HepG2 (cell line): ENCODE measurements around the gene NUP62. TPM values are rescaled to one million over a fixed set of nuclear protein-coding genes. Genes with fewer than 3 reads are reported as not detected.
A peak's percentile ranks its signal among the peaks of the same experiment; 100 is the strongest.

Source experiments
- ATAC-seq: fragments of 200-7000 bp; cut with Tn5 transposase; 3 replicates; pipeline ENCODE4 v1.9.1; 2020; ENCODE audit warnings: mild to moderate bottlenecking, moderate library complexity
- BruUV-seq: library from RNA; stranded (reverse); fragments of 400-500 nt; replicated peaks from 2 replicates; lab custom pipeline; 2021; lab: Mats Ljungman, UMichigan
- CTCF ChIA-PET: fragments of 300-600 bp; formaldehyde crosslinking; extraction: SDS; loops from one replicate; lab custom pipeline; 2021; ENCODE audit warnings: low total read pairs, inconsistent platforms, low intra/inter-chr PET ratio; lab: Yijun Ruan, JAX
- POLR2A ChIA-PET: fragments of 350-600 bp; sonication (Branson Sonifier 250); formaldehyde crosslinking; loops from one replicate; lab custom pipeline; 2020; ENCODE audit warnings: antibody characterized with exemption, inconsistent platforms; lab: Yijun Ruan, JAX
- DNase-seq: peaks from one replicate; pipeline ENCODE4 v3.0.0-alpha.2; 2015; ENCODE audit warnings: low spot score
- FAIRE-seq: peaks from 3 replicates; lab custom pipeline; 2011; peaks lifted over from hg19 to GRCh38; lab: Jason Lieb, UNC
- H2AFZ ChIP-seq: one replicate; pipeline ENCODE4 v1.6.1; 2011; ENCODE audit warnings: low read length, inconsistent platforms
- H3K27ac ChIP-seq: fragments of 300-600 bp; 3 replicates; pipeline ENCODE4 v1.8.0; 2011; ENCODE audit warnings: mixed run types, mild to moderate bottlenecking, mixed read lengths, low read length, inconsistent platforms; ENCODE audit not compliant: insufficient read depth; ENCODE audit errors: extremely low read length
- H3K27me3 ChIP-seq, 2 experiments: fragments of 200-600 bp in 1 of 2; 2 replicates in 1 of 2; 3 replicates in 1 of 2; pipeline versions ENCODE4 v1.6.0 to v1.8.0; 2011; ENCODE audit warnings: low read length in 2 of 2, mild to moderate bottlenecking in 2 of 2, moderate library complexity in 2 of 2, inconsistent platforms in 1 of 2; ENCODE audit not compliant: insufficient read depth in 2 of 2, control insufficient read depth in 1 of 2
- H3K36me3 ChIP-seq, 2 experiments: fragments of 200-600 bp in 1 of 2; replicated peaks in 1 of 2; 2 replicates in 1 of 2; 3 replicates in 1 of 2; pipeline versions ENCODE4 v1.5.1 to v1.8.0; 2011; ENCODE audit warnings: low read length in 2 of 2, inconsistent platforms in 1 of 2; ENCODE audit not compliant: insufficient read depth in 2 of 2, control insufficient read depth in 1 of 2
- H3K4me1 ChIP-seq: 2 replicates; pipeline ENCODE4 v1.5.1; 2012; ENCODE audit warnings: low read length, inconsistent platforms; ENCODE audit not compliant: insufficient read depth
- H3K4me2 ChIP-seq: 2 replicates; pipeline ENCODE4 v1.6.0; 2011; ENCODE audit warnings: low read depth, low read length, inconsistent platforms
- H3K4me3 ChIP-seq, 3 experiments: fragments of 200-600 bp in 1 of 3; sonication (generic), shearing (Covaris generic) in 1 of 3; replicated peaks in 1 of 3; 2 replicates each; pipeline ENCODE4 v1.5.1; 2011 to 2016; ENCODE audit warnings: low read length in 3 of 3, inconsistent platforms in 2 of 3, low read depth in 2 of 3, mild to moderate bottlenecking in 2 of 3, control low read depth in 1 of 3, mixed read lengths in 1 of 3; ENCODE audit not compliant: insufficient read depth in 1 of 3
- H3K79me2 ChIP-seq: one replicate; pipeline ENCODE4 v1.6.1; 2011; ENCODE audit warnings: low read length, inconsistent platforms; ENCODE audit not compliant: insufficient read depth
- H3K9ac ChIP-seq: 2 replicates; pipeline ENCODE4 v1.6.0; 2011; ENCODE audit warnings: mild to moderate bottlenecking, low read depth, low read length, inconsistent platforms; ENCODE audit not compliant: insufficient read depth
- H3K9me3 ChIP-seq: 2 replicates; pipeline ENCODE4 v1.5.1; 2012; ENCODE audit warnings: mild to moderate bottlenecking, low read length
- H4K20me1 ChIP-seq: 2 replicates; pipeline ENCODE4 v1.6.0; 2011; ENCODE audit warnings: inconsistent platforms, mild to moderate bottlenecking, low read length, moderate library complexity; ENCODE audit not compliant: insufficient read depth
- MED1 ChIP-seq: sonication (generic); formaldehyde crosslinking; IDR thresholded peaks from 2 replicates; pipeline ENCODE4 v1.4.0; 2020; ENCODE audit warnings: missing genetic modification reagents
- MIER3 ChIP-seq: IDR thresholded peaks from 2 replicates; pipeline ENCODE4 v1.6.1; 2016; ENCODE audit warnings: missing compliant biosample characterization, borderline replicate concordance
- NR1H2 ChIP-seq: sonication (generic); formaldehyde crosslinking; IDR thresholded peaks from 2 replicates; pipeline ENCODE4 v1.8.1; 2022; ENCODE audit warnings: low read depth, missing genetic modification reagents, borderline replicate concordance
- TEAD3 ChIP-seq: optimal IDR thresholded peaks from 2 replicates; pipeline ENCODE3; 2016; ENCODE audit warnings: borderline replicate concordance
- ZNF629 ChIP-seq: sonication (generic); formaldehyde crosslinking; conservative IDR thresholded peaks from 2 replicates; pipeline ENCODE4 v1.5.0; 2020; ENCODE audit warnings: missing genetic modification reagents
- ZNF768 ChIP-seq: sonication (generic); formaldehyde crosslinking; IDR thresholded peaks from 2 replicates; pipeline ENCODE4 v1.4.0; 2020; ENCODE audit warnings: missing genetic modification reagents
- WGBS: methylation state at CpG from one replicate; pipeline ENCODE4 v1.1.6; 2017; ENCODE audit warnings: low lambda C conversion rate; 5-methylcytosine and 5-hydroxymethylcytosine counted together
- in situ Hi-C: cut with HindIII; loops from 2 replicates; pipeline ENCODE4 v1.10.0; 2017; ENCODE audit warnings: low pct_unique_long_range_greater_than_20kb; ENCODE audit not compliant: extremely low pct_ligation_motif_present
- intact Hi-C: fragments of 100-400 bp; cut with micrococcal nuclease; formaldehyde crosslinking; loops from one replicate; pipeline ENCODE4 v1.10.0; 2022; ENCODE audit not compliant: unreplicated experiment
- polyA plus RNA-seq, 8 experiments: library from polyadenylated mRNA; depleted of rRNA in 3 of 8; stranded (reverse) in 7 of 8; unstranded in 1 of 8; fragments of >200 nt; fragmentation: Illumina TruSeq in 4 of 8; extraction: Trizol in 4 of 8; gene quantifications; 2 replicates each; pipeline versions ENCODE4 v1.2.1 to v1.2.3, GENCODE V29; 2011 to 2016; ENCODE audit warnings: low read depth in 4 of 8, missing spikeins in 1 of 8, mixed read lengths in 1 of 8; ENCODE audit not compliant: insufficient read depth in 1 of 8
- total RNA-seq, 5 experiments: library from RNA; depleted of rRNA; stranded (reverse); fragments of >200 nt; fragmentation: Illumina TruSeq; extraction: Trizol; gene quantifications; 2 replicates each; pipeline ENCODE4 v1.2.3, GENCODE V29; 2016; ENCODE audit warnings: low read depth in 1 of 5

Gene NUP62
- total and polyA plus RNA-seq, 2 of the 13 experiments (the other 11 are each of a cell fraction or from before 2014, with no cell fraction given), result 16.5 to 41.5 TPM

DNA sequence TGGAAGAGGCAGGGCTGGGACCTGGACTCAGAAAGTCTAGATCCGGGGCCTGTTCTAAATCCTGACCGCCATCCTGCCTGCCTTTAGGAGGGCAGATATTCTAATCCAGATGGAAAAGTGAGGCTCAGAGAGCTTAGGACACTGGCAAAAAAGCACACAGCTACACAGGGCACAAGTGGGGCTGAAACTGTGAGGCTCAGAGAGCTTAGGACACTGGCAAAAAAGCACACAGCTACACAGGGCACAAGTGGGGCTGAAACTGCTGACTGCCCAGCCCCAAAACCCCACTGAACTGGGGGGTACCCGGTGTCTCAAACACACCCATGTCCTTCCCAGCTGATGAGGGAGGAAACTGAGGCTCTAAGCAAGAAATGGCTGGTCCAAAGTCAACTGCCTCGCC lies 54.1 kb downstream of the NUP62 start:
- Histone ChIP-seq H3K9ac (peak overlapping the region; percentile 97), H3K4me1 (peaks cover 37% of the 10 kb centered on the region), H3K4me2 (peak overlapping the region; percentile 91), H3K79me2 (peaks cover 38% of the 10 kb centered on the region), H3K27me3 (no peaks in the 10 kb centered on the region; a peak in 1 of 5 replicates), H3K36me3 (peaks cover 5 to 19% of the 10 kb centered on the region in 2 experiments), H4K20me1 (peaks cover 5% of the 10 kb centered on the region; the same call in 1 of the 2 replicates), H3K4me3 (peak overlapping the region; percentile 77 to 99 (median 97)), H3K9me3 (no peaks in the 10 kb centered on the region), H2AFZ (no peak overlapping the region), H3K27ac (peak overlapping the region; percentile 99)
- intact Hi-C loops (no loop called here), in situ Hi-C loops (no loop called here)
- no TSS peak for BruUV-seq
- FAIRE-seq (no peak), ATAC-seq (no peak), DNase-seq (no peak)
- 0 out of 2 replicates have a peak, but pooled peaks have one; percentile 4 for TF ChIP-seq ZNF629 (CRISPR knock-in tag)
- peak; percentile 92 for TF ChIP-seq ZNF768 (CRISPR knock-in tag)
- no peak for TF ChIP-seq NR1H2 (CRISPR knock-in tag)
- no peak for TF ChIP-seq TEAD3 (CRISPR knock-in tag)
- TF ChIP-seq MIER3 (CRISPR knock-in tag), result no peak
- WGBS, result 88% methylated on average over 4 of the region's 4 CpGs
- ChIA-PET POLR2A (interaction anchor here (2.4 to 3.3 kb wide), 3 partner anchors 8 to 199 kb away, joined by 8 to 21 read pairs (median 20); partner anchors contain the start of genes ATF5, NUP62 and PNKP), CTCF (no interaction called here)

GRCh38 chr19:49874503-49875157 lies 54.7 kb downstream of the NUP62 start:
- 94% methylated on average over 11 of the region's 11 CpGs for WGBS
- no peak for TF ChIP-seq MED1
- TF ChIP-seq ZNF768 (CRISPR knock-in tag), result peak; percentile 97
- Histone ChIP-seq H3K9me3 (no peaks in the 10 kb centered on the region), H3K79me2 (peaks cover 38% of the 10 kb centered on the region), H3K36me3 (peaks cover 3 to 16% of the 10 kb centered on the region in 2 experiments), H3K9ac (peak overlapping the region; percentile 97), H4K20me1 (peaks cover 5% of the 10 kb centered on the region; the same call in 1 of the 2 replicates), H3K4me3 (peak overlapping the region in 1 of 3 experiments; percentile 99; a peak in 1 of 6 replicates), H3K4me2 (peak overlapping the region; percentile 91), H3K27me3 (no peaks in the 10 kb centered on the region; a peak in 1 of 5 replicates), H2AFZ (no peak overlapping the region), H3K4me1 (peaks cover 36% of the 10 kb centered on the region), H3K27ac (peak overlapping the region; percentile 14)
- in situ Hi-C loops (no loop called here), intact Hi-C loops (no loop called here)
- DNase-seq, result no peak
- ChIA-PET POLR2A (interaction anchor here (3.3 kb wide), 1 partner anchor 7 kb away, joined by 21 read pairs; the partner anchor contains the start of gene PNKP), CTCF (no interaction called here)
- no peak for ATAC-seq
- no peak for FAIRE-seq
- BruUV-seq, result no TSS peak
